ENCODE measurements around the gene RCOR3. TPM values are rescaled to one million over a fixed set of nuclear protein-coding genes. Genes with fewer than 3 reads are reported as not detected.
"Not testable (repeated sequence)": the region's sequence is repeated elsewhere in the genome, so short reads cannot be mapped to it uniquely, and the experiment has no call there.

Gene RCOR3
- polyA plus RNA-seq, 1 experiment: 39.2 TPM

- no peaks in the 10 kb centered on the region for H3K27me3 ChIP-seq (ENCODE audit: control insufficient read depth, insufficient read depth, low read length)
- no peak for TF ChIP-seq CTCF (IDR thresholded peaks at IDR 0.05; ENCODE audit: low read depth, low read length)
- peak overlapping the region; percentile 82 for H3K4me3 ChIP-seq (ENCODE audit: low read depth, low read length)
- no peaks in the 10 kb centered on the region for H3K9me3 ChIP-seq (ENCODE audit: control insufficient read depth, insufficient read depth, low read length)
- ChIA-PET POLR2A (no interaction called here), CTCF (interaction anchor here (0.6 to 1.2 kb wide), 4 partner anchors 17 to 854 kb away, joined by 3 to 4 read pairs (median 4); no protein-coding TSS in a partner anchor)
- DNase-seq (ENCODE audit: low read depth, low spot score): no peak
- H3K27ac ChIP-seq (ENCODE audit: low read depth, low read length): no peak overlapping the region
Measured at GRCh38 chr1:211261229-211261628, 2.1 kb downstream of the RCOR3 start.

- DNase-seq (ENCODE audit: low read depth, low spot score); POLR2A ChIA-PET; H3K4me3 ChIP-seq (ENCODE audit: low read depth, low read length); H3K27me3 ChIP-seq (ENCODE audit: control insufficient read depth, insufficient read depth, low read length); H3K27ac ChIP-seq (ENCODE audit: low read depth, low read length); H3K9me3 ChIP-seq (ENCODE audit: control insufficient read depth, insufficient read depth, low read length): not testable (repeated sequence)
- CTCF ChIA-PET: interaction anchor here (0.6 kb wide), 2 partner anchors 59 to 889 kb away, joined by 3 to 4 read pairs; no protein-coding TSS in a partner anchor
Measured at GRCh38 chr1:211263022-211263421, 3.9 kb downstream of the RCOR3 start.

- Histone ChIP-seq H3K27ac (ENCODE audit: low read depth, low read length) (no peak overlapping the region), H3K27me3 (ENCODE audit: control insufficient read depth, insufficient read depth, low read length) (no peaks in the 10 kb centered on the region), H3K9me3 (ENCODE audit: control insufficient read depth, insufficient read depth, low read length) (no peaks in the 10 kb centered on the region), H3K4me3 (ENCODE audit: low read depth, low read length) (no peak overlapping the region)
- TF ChIP-seq CTCF (IDR thresholded peaks at IDR 0.05; ENCODE audit: low read depth, low read length): no peak
- CTCF ChIA-PET: interaction anchor here (1.0 kb wide), 1 partner anchor 9 kb away, joined by 3 read pairs; no protein-coding TSS in a partner anchor
- DNase-seq (ENCODE audit: low read depth, low spot score): no peak
- POLR2A ChIA-PET: no interaction called here
Measured at GRCh38 chr1:211267204-211267857, 8.2 kb downstream of the RCOR3 start.

- H3K27ac ChIP-seq (ENCODE audit: low read depth, low read length): no peak overlapping the region
- ChIA-PET CTCF (interaction anchor here (1.7 kb wide), 1 partner anchor 44 kb away, joined by 4 read pairs; no protein-coding TSS in a partner anchor), POLR2A (no interaction called here)
- TF ChIP-seq CTCF (IDR thresholded peaks at IDR 0.05; ENCODE audit: low read depth, low read length): no peak
- H3K9me3 ChIP-seq (ENCODE audit: control insufficient read depth, insufficient read depth, low read length): no peaks in the 10 kb centered on the region
- no peaks in the 10 kb centered on the region for H3K27me3 ChIP-seq (ENCODE audit: control insufficient read depth, insufficient read depth, low read length)
- no peak for DNase-seq (ENCODE audit: low read depth, low spot score)
- H3K4me3 ChIP-seq (ENCODE audit: low read depth, low read length): no peak overlapping the region
Measured at GRCh38 chr1:211279340-211279739, 20.2 kb downstream of the RCOR3 start.

- POLR2A ChIA-PET: interaction anchor here (0.8 kb wide), 1 partner anchor 16 kb away, joined by 6 read pairs; no protein-coding TSS in a partner anchor
- CTCF ChIA-PET: interaction anchor here (1.1 kb wide), 1 partner anchor 234 kb away, joined by 3 read pairs; no protein-coding TSS in a partner anchor
- H3K27ac ChIP-seq (ENCODE audit: low read depth, low read length): peak overlapping the region; percentile 33
- H3K4me3 ChIP-seq (ENCODE audit: low read depth, low read length): no peak overlapping the region
- DNase-seq (ENCODE audit: low read depth, low spot score): no peak
- no peak for TF ChIP-seq CTCF (IDR thresholded peaks at IDR 0.05; ENCODE audit: low read depth, low read length)
- H3K27me3 ChIP-seq (ENCODE audit: control insufficient read depth, insufficient read depth, low read length): no peaks in the 10 kb centered on the region
- H3K9me3 ChIP-seq (ENCODE audit: control insufficient read depth, insufficient read depth, low read length): no peaks in the 10 kb centered on the region
Measured at GRCh38 chr1:211280910-211281309, 21.7 kb downstream of the RCOR3 start.
